Liver (tissue), 9 donors: ENCODE measurements around the gene RABL6. TPM values are rescaled to one million over a fixed set of nuclear protein-coding genes. Genes with fewer than 3 reads are reported as not detected.

Experiments used
- DNase-seq: peaks from one replicate; pipeline ENCODE4 v3.0.0-alpha.2; 2017; ENCODE audit warnings: low spot score
- H3K27ac ChIP-seq, 2 donors: one replicate each; pipeline ENCODE4 v1.7.0; 2013; ENCODE audit warnings: inconsistent platforms in 2 of 2, low read length in 2 of 2, control low read depth in 1 of 2, low read depth in 1 of 2, mild to moderate bottlenecking in 1 of 2
- H3K27me3 ChIP-seq, 4 donors: one replicate each; pipeline versions ENCODE4 v1.6.1 to v1.7.0; 2013; ENCODE audit warnings: low read length in 3 of 4, inconsistent platforms in 1 of 4, mild to moderate bottlenecking in 1 of 4, moderate library complexity in 1 of 4; ENCODE audit not compliant: control insufficient read depth in 4 of 4, insufficient read depth in 4 of 4
- H3K36me3 ChIP-seq, 4 donors: one replicate each; pipeline versions ENCODE4 v1.6.1 to v1.7.0; 2013; ENCODE audit warnings: low read length in 3 of 4, mild to moderate bottlenecking in 3 of 4, low read depth in 1 of 4, moderate library complexity in 1 of 4; ENCODE audit not compliant: control insufficient read depth in 4 of 4, insufficient read depth in 3 of 4
- H3K4me1 ChIP-seq, 4 donors: one replicate each; pipeline versions ENCODE4 v1.6.1 to v1.7.0; 2013; ENCODE audit warnings: low read length in 3 of 4, mild to moderate bottlenecking in 3 of 4, moderate library complexity in 1 of 4; ENCODE audit not compliant: control insufficient read depth in 4 of 4, insufficient read depth in 4 of 4
- H3K4me3 ChIP-seq, 3 donors: one replicate each; pipeline versions ENCODE4 v1.6.1 to v1.7.0; 2013; ENCODE audit warnings: low read length in 3 of 3, control low read depth in 1 of 3, low read depth in 1 of 3, mild to moderate bottlenecking in 1 of 3
- H3K9ac ChIP-seq, 2 donors: one replicate each; pipeline ENCODE4 v1.7.0; 2013; ENCODE audit warnings: low read length in 2 of 2, mild to moderate bottlenecking in 2 of 2, moderate library complexity in 2 of 2, control low read depth in 1 of 2, low read depth in 1 of 2
- H3K9me3 ChIP-seq, 4 donors: one replicate each; pipeline versions ENCODE4 v1.6.1 to v1.7.0; 2013; ENCODE audit warnings: low read length in 3 of 4; ENCODE audit not compliant: control insufficient read depth in 4 of 4
- ATF3 ChIP-seq: IDR thresholded peaks from 2 replicates; pipeline ENCODE4 v1.6.1; 2016; ENCODE audit warnings: antibody characterized with exemption
- EGR1 ChIP-seq, 2 donors: IDR thresholded peaks; 2 replicates each; pipeline ENCODE4 v1.6.1; 2016 to 2018; ENCODE audit warnings: antibody characterized with exemption in 2 of 2, low read depth in 2 of 2
- FOXA1 ChIP-seq: IDR thresholded peaks from 2 replicates; pipeline ENCODE4 v1.6.1; 2016; ENCODE audit warnings: antibody characterized with exemption
- FOXA2 ChIP-seq: IDR thresholded peaks from 2 replicates; pipeline ENCODE4 v1.6.1; 2016; ENCODE audit warnings: antibody characterized with exemption
- GABPA ChIP-seq, 2 donors: IDR thresholded peaks in 1 of 2; conservative IDR thresholded peaks in 1 of 2; 2 replicates each; pipeline ENCODE4 v1.6.1; 2016; ENCODE audit warnings: antibody characterized with exemption in 2 of 2, mild to moderate bottlenecking in 1 of 2, moderate library complexity in 1 of 2
- HNF4A ChIP-seq, 2 donors: conservative IDR thresholded peaks; 2 replicates each; pipeline ENCODE4 v1.6.1; 2016; ENCODE audit warnings: antibody characterized with exemption in 2 of 2, mild to moderate bottlenecking in 2 of 2
- HNF4G ChIP-seq: IDR thresholded peaks from 2 replicates; pipeline ENCODE4 v1.6.1; 2016; ENCODE audit warnings: antibody characterized with exemption
- JUND ChIP-seq, 2 donors: IDR thresholded peaks; 2 replicates each; pipeline ENCODE4 v1.6.1; 2016; ENCODE audit warnings: antibody characterized with exemption in 2 of 2
- NR2F2 ChIP-seq: IDR thresholded peaks from 2 replicates; pipeline ENCODE4 v1.6.1; 2016; ENCODE audit warnings: antibody characterized with exemption
- RAD21 ChIP-seq, 2 donors: IDR thresholded peaks; 2 replicates each; pipeline ENCODE4 v1.6.1; 2016; ENCODE audit warnings: antibody characterized with exemption in 2 of 2, mild to moderate bottlenecking in 2 of 2
- REST ChIP-seq: IDR thresholded peaks from 2 replicates; pipeline ENCODE4 v1.6.1; 2016; ENCODE audit warnings: antibody characterized with exemption, mild to moderate bottlenecking
- RXRA ChIP-seq, 2 donors: IDR thresholded peaks; 2 replicates each; pipeline ENCODE4 v1.6.1; 2017 to 2018; ENCODE audit warnings: antibody characterized with exemption in 2 of 2, mild to moderate bottlenecking in 1 of 2
- SP1 ChIP-seq: IDR thresholded peaks from 2 replicates; pipeline ENCODE4 v1.6.1; 2018; ENCODE audit warnings: antibody characterized with exemption, mild to moderate bottlenecking
- TAF1 ChIP-seq: conservative IDR thresholded peaks from 2 replicates; pipeline ENCODE4 v1.6.1; 2016; ENCODE audit warnings: antibody characterized with exemption, mild to moderate bottlenecking
- YY1 ChIP-seq: IDR thresholded peaks from 2 replicates; pipeline ENCODE4 v1.6.1; 2016; ENCODE audit warnings: antibody characterized with exemption, mild to moderate bottlenecking
- ZBTB33 ChIP-seq: IDR thresholded peaks from 2 replicates; pipeline ENCODE4 v1.6.1; 2016; ENCODE audit warnings: antibody characterized with exemption
- WGBS: extraction: QIAGEN DNeasy Blood & Tissue Kit; methylation state at CpG from one replicate; pipeline ENCODE4 v1.1.7; 2013; 5-methylcytosine and 5-hydroxymethylcytosine counted together
- polyA plus RNA-seq, 2 donors: library from polyadenylated mRNA; stranded (reverse) in 1 of 2; unstranded in 1 of 2; fragments of 200-250 nt in 1 of 2; fragments of >200 nt in 1 of 2; fragmentation: Nextera tagmentation in 1 of 2; extraction: Ambion mirVana in 1 of 2; gene quantifications; one replicate each; pipeline versions ENCODE4 v1.2.1 to v1.2.3, GENCODE V29; 2013 to 2015
- total RNA-seq, 2 donors: library from RNA; depleted of rRNA; stranded (reverse); fragments of >200 nt; gene quantifications; one replicate each; pipeline ENCODE4 v1.2.3, GENCODE V29; 2014
- TF ChIP-seq, protein P1 (sequence below): fragments of 150-350 bp; IDR thresholded peaks from 2 replicates; pipeline ENCODE4 v1.5.1; 2017; ENCODE audit warnings: improper control_type of control experiment, low read depth, low read length; ENCODE audit not compliant: missing input control
- TF ChIP-seq, protein P2 (sequence below): IDR thresholded peaks from 2 replicates; pipeline ENCODE4 v1.6.1; 2016; ENCODE audit warnings: antibody characterized with exemption
- donor health status: healthy.
- donor health status: healthy.
- donor health status: healthy.
- donor health status: healthy.
- donor health status: healthy.

The RABL6 gene
- total and polyA plus RNA-seq, 4 donors = 3.6 to 32.6 (median 10.7) TPM

DNA sequence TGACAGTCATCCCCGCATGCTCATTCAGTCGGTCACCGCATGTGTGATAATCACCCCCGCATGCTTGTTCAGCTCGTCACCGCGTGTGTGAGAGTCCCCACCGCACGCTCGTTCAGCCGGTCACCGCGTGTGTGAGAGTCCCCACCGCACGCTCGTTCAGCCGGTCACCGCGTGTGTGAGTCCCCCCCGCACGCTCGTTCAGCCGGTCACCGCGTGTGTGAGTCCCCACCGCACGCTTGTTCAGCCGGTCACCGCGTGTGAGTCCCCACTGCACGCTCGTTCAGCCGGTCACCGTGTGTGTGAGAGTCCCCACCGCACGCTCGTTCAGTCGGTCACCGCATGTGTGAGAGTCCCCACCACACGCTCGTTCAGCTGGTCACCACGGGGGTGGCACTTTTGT, 82.1 kb downstream of the RABL6 start:
- no peak overlapping the region for H3K27ac ChIP-seq
- H3K36me3 ChIP-seq = peaks cover 0 to 1% (median 0%) of the 10 kb centered on the region in 4 donors
- TF ChIP-seq FOXA2 (no peak), ATF3 (no peak), RAD21 (IDR thresholded peaks at IDR 0.05) (no peak), GABPA (IDR thresholded peaks at IDR 0.05 in 1 of 2, conservative IDR thresholded peaks at IDR 0.05 in 1 of 2) (no peak), REST (no peak), NR2F2 (no peak)
- TF ChIP-seq, protein P1, sequence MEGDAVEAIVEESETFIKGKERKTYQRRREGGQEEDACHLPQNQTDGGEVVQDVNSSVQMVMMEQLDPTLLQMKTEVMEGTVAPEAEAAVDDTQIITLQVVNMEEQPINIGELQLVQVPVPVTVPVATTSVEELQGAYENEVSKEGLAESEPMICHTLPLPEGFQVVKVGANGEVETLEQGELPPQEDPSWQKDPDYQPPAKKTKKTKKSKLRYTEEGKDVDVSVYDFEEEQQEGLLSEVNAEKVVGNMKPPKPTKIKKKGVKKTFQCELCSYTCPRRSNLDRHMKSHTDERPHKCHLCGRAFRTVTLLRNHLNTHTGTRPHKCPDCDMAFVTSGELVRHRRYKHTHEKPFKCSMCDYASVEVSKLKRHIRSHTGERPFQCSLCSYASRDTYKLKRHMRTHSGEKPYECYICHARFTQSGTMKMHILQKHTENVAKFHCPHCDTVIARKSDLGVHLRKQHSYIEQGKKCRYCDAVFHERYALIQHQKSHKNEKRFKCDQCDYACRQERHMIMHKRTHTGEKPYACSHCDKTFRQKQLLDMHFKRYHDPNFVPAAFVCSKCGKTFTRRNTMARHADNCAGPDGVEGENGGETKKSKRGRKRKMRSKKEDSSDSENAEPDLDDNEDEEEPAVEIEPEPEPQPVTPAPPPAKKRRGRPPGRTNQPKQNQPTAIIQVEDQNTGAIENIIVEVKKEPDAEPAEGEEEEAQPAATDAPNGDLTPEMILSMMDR = no peak
- H3K27me3 ChIP-seq = no peaks in the 10 kb centered on the region
- no peak overlapping the region for H3K4me3 ChIP-seq
- H3K9me3 ChIP-seq = no peaks in the 10 kb centered on the region
- WGBS = 97% methylated on average over 42 of the region's 42 CpGs
- H3K9ac ChIP-seq = no peak overlapping the region
- no peak for DNase-seq
- peaks cover 6 to 20% (median 13%) of the 10 kb centered on the region in 4 donors for H3K4me1 ChIP-seq

GRCh38 chr9:136890661-136891060, 82.9 kb downstream of the RABL6 start:
- Histone ChIP-seq H3K27me3 (no peaks in the 10 kb centered on the region), H3K36me3 (peaks cover 0 to 1% (median 0%) of the 10 kb centered on the region in 4 donors), H3K27ac (no peak overlapping the region), H3K9ac (no peak overlapping the region), H3K4me1 (peaks cover 6 to 19% (median 10%) of the 10 kb centered on the region in 4 donors), H3K9me3 (no peaks in the 10 kb centered on the region), H3K4me3 (no peak overlapping the region)
- DNase-seq = no peak
- WGBS = 86% methylated on average over 13 of the region's 13 CpGs
- TF ChIP-seq RAD21 (IDR thresholded peaks at IDR 0.05) = no peak
- TF ChIP-seq HNF4A (conservative IDR thresholded peaks at IDR 0.05) = no peak
- no peak for TF ChIP-seq NR2F2
- TF ChIP-seq, protein P1 = no peak
- TF ChIP-seq HNF4G = no peak
- no peak for TF ChIP-seq EGR1 (IDR thresholded peaks at IDR 0.05; ENCODE audit: low read depth in 2 of 2)
- no peak for TF ChIP-seq TAF1
- TF ChIP-seq YY1 = no peak
- TF ChIP-seq REST = no peak
- TF ChIP-seq JUND (IDR thresholded peaks at IDR 0.05) = no peak
- TF ChIP-seq GABPA (IDR thresholded peaks at IDR 0.05 in 1 of 2, conservative IDR thresholded peaks at IDR 0.05 in 1 of 2) = no peak
- no peak for TF ChIP-seq ATF3
- TF ChIP-seq, protein P2, sequence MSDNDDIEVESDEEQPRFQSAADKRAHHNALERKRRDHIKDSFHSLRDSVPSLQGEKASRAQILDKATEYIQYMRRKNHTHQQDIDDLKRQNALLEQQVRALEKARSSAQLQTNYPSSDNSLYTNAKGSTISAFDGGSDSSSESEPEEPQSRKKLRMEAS = no peak
- TF ChIP-seq FOXA2 = no peak
- TF ChIP-seq ZBTB33 = no peak
- no peak for TF ChIP-seq RXRA (IDR thresholded peaks at IDR 0.05)
- no peak for TF ChIP-seq FOXA1
- TF ChIP-seq SP1 = no peak
